GM10266 (cell line): ENCODE results near the gene LAMA1.

Source experiments
- DNase-seq: peaks from one replicate; pipeline ENCODE4 v3.0.0; 2012; ENCODE audit errors: extremely low spot score
- TF ChIP-seq, protein P1 (sequence below): IDR thresholded peaks from 2 replicates; pipeline ENCODE4 v1.5.1; 2012; ENCODE audit warnings: mild to moderate bottlenecking, low read depth; ENCODE audit not compliant: control insufficient read depth, insufficient read depth; ENCODE audit errors: missing control alignments

LAMA1 gene

DNA sequence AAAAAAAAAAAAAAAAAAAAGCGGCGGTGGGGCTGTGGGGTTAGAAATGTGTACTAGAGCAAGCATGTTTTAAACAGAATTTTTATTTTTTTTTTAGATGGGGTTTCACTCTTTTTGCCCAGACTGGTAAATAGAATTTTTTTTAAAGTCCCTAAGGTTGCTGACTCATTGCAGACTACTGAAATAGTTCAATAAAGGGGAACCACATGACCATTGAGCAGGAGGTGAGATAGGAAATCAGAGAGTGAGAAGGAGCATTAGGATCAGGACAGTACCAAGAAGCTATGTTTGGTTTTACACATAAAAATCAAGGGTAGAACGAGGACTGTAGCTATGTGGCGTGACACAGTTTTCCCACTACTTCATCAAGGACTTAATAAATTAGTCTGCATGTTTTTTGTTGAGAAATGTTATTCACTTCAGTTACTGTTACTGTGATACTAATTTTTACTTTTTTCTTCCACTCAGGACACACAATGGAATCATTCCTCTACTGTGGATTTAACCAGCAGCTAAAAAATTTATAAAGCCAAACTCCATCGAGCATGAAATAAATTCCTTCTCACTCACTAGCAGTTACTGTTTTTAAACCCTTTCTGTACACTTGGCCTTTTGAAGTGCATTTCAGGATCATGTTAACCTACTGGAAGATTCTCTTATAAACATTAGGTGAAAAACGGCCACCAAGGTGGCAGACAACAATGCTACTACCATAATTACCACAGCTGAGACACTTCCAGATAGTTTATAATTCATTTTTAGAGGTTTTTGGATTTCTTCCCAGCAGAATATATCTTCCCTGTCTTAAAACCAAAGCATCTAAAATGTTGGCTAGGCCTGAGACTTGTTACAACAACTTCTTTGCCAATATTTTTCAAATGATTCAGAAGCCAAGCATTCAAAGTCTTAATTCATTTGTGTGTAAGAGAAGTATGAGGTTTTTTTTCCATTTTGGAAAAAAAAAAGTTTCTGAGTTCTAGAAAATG is 33.2 kb downstream of the LAMA1 start:
- no peak for DNase-seq
- TF ChIP-seq, protein P1, sequence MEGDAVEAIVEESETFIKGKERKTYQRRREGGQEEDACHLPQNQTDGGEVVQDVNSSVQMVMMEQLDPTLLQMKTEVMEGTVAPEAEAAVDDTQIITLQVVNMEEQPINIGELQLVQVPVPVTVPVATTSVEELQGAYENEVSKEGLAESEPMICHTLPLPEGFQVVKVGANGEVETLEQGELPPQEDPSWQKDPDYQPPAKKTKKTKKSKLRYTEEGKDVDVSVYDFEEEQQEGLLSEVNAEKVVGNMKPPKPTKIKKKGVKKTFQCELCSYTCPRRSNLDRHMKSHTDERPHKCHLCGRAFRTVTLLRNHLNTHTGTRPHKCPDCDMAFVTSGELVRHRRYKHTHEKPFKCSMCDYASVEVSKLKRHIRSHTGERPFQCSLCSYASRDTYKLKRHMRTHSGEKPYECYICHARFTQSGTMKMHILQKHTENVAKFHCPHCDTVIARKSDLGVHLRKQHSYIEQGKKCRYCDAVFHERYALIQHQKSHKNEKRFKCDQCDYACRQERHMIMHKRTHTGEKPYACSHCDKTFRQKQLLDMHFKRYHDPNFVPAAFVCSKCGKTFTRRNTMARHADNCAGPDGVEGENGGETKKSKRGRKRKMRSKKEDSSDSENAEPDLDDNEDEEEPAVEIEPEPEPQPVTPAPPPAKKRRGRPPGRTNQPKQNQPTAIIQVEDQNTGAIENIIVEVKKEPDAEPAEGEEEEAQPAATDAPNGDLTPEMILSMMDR: no peak

DNA sequence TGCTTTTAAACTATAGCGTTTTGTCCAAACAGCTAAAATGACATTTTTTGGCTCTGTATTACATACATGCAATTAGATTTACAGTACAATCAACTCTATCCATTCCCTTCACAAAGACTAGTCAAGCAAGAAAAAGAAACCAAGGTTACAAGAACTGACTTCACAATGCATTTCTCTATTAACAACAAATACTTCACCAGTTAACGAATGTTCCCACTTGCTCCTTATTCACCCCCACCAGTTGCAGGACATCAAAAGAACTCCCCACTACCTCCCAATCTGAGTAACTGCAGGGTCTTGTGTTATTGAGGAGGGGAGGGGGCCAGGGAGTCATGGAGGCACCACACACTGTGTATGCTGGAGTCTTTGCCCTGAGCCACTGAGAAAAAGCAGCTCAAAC is 34.9 kb downstream of the LAMA1 start:
- TF ChIP-seq, protein P1: no peak
- DNase-seq: no peak

DNA sequence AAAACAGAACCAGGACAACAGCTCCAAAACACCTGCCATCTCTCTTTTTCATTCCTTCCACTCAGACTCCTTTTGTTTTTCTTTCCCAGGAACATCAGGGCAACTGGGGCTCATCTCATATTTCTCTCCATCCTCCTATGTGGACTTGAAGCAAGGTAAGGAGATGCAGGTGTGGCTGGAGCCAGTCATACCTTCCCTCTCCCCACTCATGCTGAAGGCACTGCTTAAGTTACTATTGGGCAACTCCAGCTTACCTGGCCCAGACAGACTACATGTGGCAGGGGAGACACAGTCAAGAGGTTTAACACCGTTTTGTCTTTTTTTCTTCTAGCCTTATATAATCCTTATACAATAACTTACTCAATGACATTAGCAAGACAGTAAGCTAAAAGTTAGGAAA is 38.4 kb downstream of the LAMA1 start:
- no peak for DNase-seq
- TF ChIP-seq, protein P1: no peak

GRCh38 chr18:7072593-7072992 is 45.0 kb downstream of the LAMA1 start:
- no peak for DNase-seq
- TF ChIP-seq, protein P1: no peak

DNA sequence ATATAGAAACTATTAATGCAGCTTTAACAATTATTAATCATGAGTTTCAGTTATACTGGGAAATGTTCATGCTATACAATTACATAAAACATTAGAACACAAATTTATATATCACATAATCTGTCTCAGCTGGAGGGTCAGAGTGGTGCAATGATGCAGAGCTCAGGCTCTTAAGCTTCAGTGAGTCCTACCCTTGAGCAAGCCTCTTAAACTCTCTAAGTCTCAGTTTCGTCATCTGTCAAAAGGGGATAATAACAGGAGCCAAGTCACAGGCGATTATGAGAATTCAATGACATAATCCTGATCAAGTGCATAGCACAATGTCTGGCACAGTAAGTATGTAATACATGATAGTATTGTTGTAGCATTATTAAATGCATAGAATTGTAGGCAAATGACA is 46.0 kb downstream of the LAMA1 start:
- no peak for DNase-seq
- TF ChIP-seq, protein P1: no peak

- TF ChIP-seq, protein P1: no peak
- no peak for DNase-seq
Observed at GRCh38 chr18:7070466-7070865, 47.1 kb downstream of the LAMA1 start.
